SKM-1 (cell line): ENCODE measurements around the gene DLX4.

Source experiments
- DNase-seq: peaks from one replicate; lab custom pipeline; 2025; ENCODE audit not compliant: unreplicated experiment; lab: John Stamatoyannopoulos, UW

DLX4 gene

GRCh38 chr17:49967621-49968404 is 1.2 kb upstream of the DLX4 start:
- no peak for DNase-seq

GRCh38 chr17:49968405-49969133 is 421 bp upstream of the DLX4 start:
- DNase-seq, result peak; percentile 84

- no peak for DNase-seq
Observed at GRCh38 chr17:49969795-49970389, 902 bp downstream of the DLX4 start.

- DNase-seq, result no peak
Observed at GRCh38 chr17:49970498-49970897, 1.5 kb downstream of the DLX4 start.

- no peak for DNase-seq
Observed at GRCh38 chr17:49971199-49971847, 2.3 kb downstream of the DLX4 start.

GRCh38 chr17:49971848-49972485 is 3.0 kb downstream of the DLX4 start:
- no peak for DNase-seq

GRCh38 chr17:49972486-49973270 is 3.7 kb downstream of the DLX4 start:
- no peak for DNase-seq

- DNase-seq, result no peak
Observed at GRCh38 chr17:49973271-49973615, 4.3 kb downstream of the DLX4 start.

GRCh38 chr17:49975531-49975930 is 6.5 kb downstream of the DLX4 start:
- no peak for DNase-seq

- no peak for DNase-seq
Observed at GRCh38 chr17:49976163-49976827, 7.3 kb downstream of the DLX4 start.

GRCh38 chr17:49976828-49977202 is 7.8 kb downstream of the DLX4 start:
- DNase-seq, result no peak

- no peak for DNase-seq
Observed at GRCh38 chr17:49977463-49978389, 8.7 kb downstream of the DLX4 start.

GRCh38 chr17:49978501-49978900 is 9.5 kb downstream of the DLX4 start:
- peak; percentile 28 for DNase-seq

GRCh38 chr17:49979748-49980479 is 10.9 kb downstream of the DLX4 start:
- DNase-seq, result no peak

GRCh38 chr17:49980703-49981197 is 11.8 kb downstream of the DLX4 start:
- DNase-seq, result no peak

- no peak for DNase-seq
Observed at GRCh38 chr17:49984283-49984682, 15.3 kb downstream of the DLX4 start.

GRCh38 chr17:49984776-49985175 is 15.8 kb downstream of the DLX4 start:
- DNase-seq, result no peak
